Fibroblast of lung (primary cell): ENCODE data around the gene SEMA5A. TPM values are rescaled to one million over a fixed set of nuclear protein-coding genes. Genes with fewer than 3 reads are reported as not detected.

ENCODE experiments used
- DNase-seq, 2 donors: peaks; one replicate each; pipeline versions ENCODE4 v3.0.0 to v3.0.0-alpha.2; 2010; ENCODE audit warnings: low read depth in 2 of 2
- H2AFZ ChIP-seq: 2 replicates; pipeline ENCODE4 v1.5.1; 2012; ENCODE audit warnings: low read length, control low read depth, inconsistent platforms
- H3K27ac ChIP-seq: 2 replicates; pipeline ENCODE4 v1.5.1; 2011; ENCODE audit warnings: low read length, control low read depth; ENCODE audit not compliant: insufficient read depth
- H3K27me3 ChIP-seq: 2 replicates; pipeline ENCODE4 v1.5.1; 2011; ENCODE audit warnings: mild to moderate bottlenecking, low read length; ENCODE audit not compliant: control insufficient read depth, insufficient read depth
- H3K36me3 ChIP-seq: 2 replicates; pipeline ENCODE4 v1.5.1; 2011; ENCODE audit warnings: low read length; ENCODE audit not compliant: control insufficient read depth, insufficient read depth
- H3K4me1 ChIP-seq: 2 replicates; pipeline ENCODE4 v1.5.1; 2011; ENCODE audit warnings: low read length; ENCODE audit not compliant: control insufficient read depth, insufficient read depth; ENCODE audit errors: extremely low read depth
- H3K4me2 ChIP-seq: 2 replicates; pipeline ENCODE4 v1.5.1; 2011; ENCODE audit warnings: low read length, control low read depth; ENCODE audit not compliant: insufficient read depth; ENCODE audit errors: extremely low read depth
- H3K4me3 ChIP-seq, 4 experiments: fragments of 200-600 bp in 1 of 4; sonication (generic) in 1 of 4; replicated peaks in 1 of 4; 2 replicates each; pipeline ENCODE4 v1.5.1; 2011 to 2016; ENCODE audit warnings: low read length in 4 of 4, low read depth in 3 of 4, mild to moderate bottlenecking in 3 of 4, control low read depth in 2 of 4, inconsistent platforms in 1 of 4, mixed read lengths in 1 of 4; ENCODE audit not compliant: insufficient read depth in 1 of 4; ENCODE audit errors: control extremely low read depth in 1 of 4
- H3K79me2 ChIP-seq: 2 replicates; pipeline ENCODE4 v1.5.1; 2012; ENCODE audit warnings: mild to moderate bottlenecking, low read length, inconsistent platforms; ENCODE audit not compliant: control insufficient read depth, insufficient read depth
- H3K9ac ChIP-seq: 2 replicates; pipeline ENCODE4 v1.5.1; 2011; ENCODE audit warnings: mild to moderate bottlenecking, low read length, control low read depth; ENCODE audit not compliant: insufficient read depth
- H3K9me3 ChIP-seq: 2 replicates; pipeline ENCODE4 v1.5.1; 2012; ENCODE audit warnings: low read depth, low read length; ENCODE audit not compliant: control insufficient read depth, insufficient read depth
- H4K20me1 ChIP-seq: 2 replicates; pipeline ENCODE4 v1.5.1; 2011; ENCODE audit warnings: low read length; ENCODE audit not compliant: control insufficient read depth, insufficient read depth; ENCODE audit errors: extremely low read depth
- CTCF ChIP-seq, 2 donors: IDR thresholded peaks in 1 of 2; conservative IDR thresholded peaks in 1 of 2; 1 replicate in 1 of 2; 2 replicates in 1 of 2; pipeline ENCODE4 v1.5.1; 2011 to 2012; ENCODE audit warnings: low read length in 2 of 2, control low read depth in 1 of 2, inconsistent platforms in 1 of 2, low read depth in 1 of 2, mild to moderate bottlenecking in 1 of 2
- EZH2 ChIP-seq: IDR thresholded peaks from 2 replicates; pipeline ENCODE4 v1.5.1; 2012; ENCODE audit warnings: low read length, control low read depth, mild to moderate bottlenecking; ENCODE audit errors: missing control alignments
- polyA plus RNA-seq, 2 donors: library from polyadenylated mRNA; depleted of rRNA in 1 of 2; stranded (reverse) in 1 of 2; unstranded in 1 of 2; fragments of >200 nt; gene quantifications; 2 replicates each; pipeline ENCODE4 v1.2.1, GENCODE V29; 2011 to 2012; ENCODE audit warnings: missing spikeins in 1 of 2
- total RNA-seq: library from RNA; depleted of rRNA; stranded (reverse); fragments of >200 nt; gene quantifications from 2 replicates; pipeline ENCODE4 v1.2.1, GENCODE V29; 2014

SEMA5A gene
- total and polyA plus RNA-seq, 2 donors (not counting 1 experiment from before 2014, with no cell fraction given): 30.6 to 49.0 TPM

- H3K36me3 ChIP-seq: no peaks in the 10 kb centered on the region
- TF ChIP-seq CTCF (conservative IDR thresholded peaks at IDR 0.05 in 1 of 2, IDR thresholded peaks at IDR 0.05 in 1 of 2; ENCODE audit: low read depth in 1 of 2, low read length in 2 of 2) (no peak), EZH2 (no peak)
- H4K20me1 ChIP-seq: no peaks in the 10 kb centered on the region
- no peak overlapping the region for H3K4me2 ChIP-seq
- H3K9me3 ChIP-seq: no peaks in the 10 kb centered on the region
- no peak overlapping the region for H3K27ac ChIP-seq
- peak; percentile 31 to 44 for DNase-seq
- peaks cover 13% of the 10 kb centered on the region for H3K4me1 ChIP-seq
- no peak overlapping the region for H3K9ac ChIP-seq
- no peak overlapping the region for H3K4me3 ChIP-seq
- H3K27me3 ChIP-seq: no peaks in the 10 kb centered on the region
- H2AFZ ChIP-seq: no peak overlapping the region
- no peaks in the 10 kb centered on the region for H3K79me2 ChIP-seq
These were observed 535.8 kb downstream of the SEMA5A start for GRCh38 chr5:9009931-9010651.

GRCh38 chr5:8997542-8998070, 548.3 kb downstream of the SEMA5A start:
- Histone ChIP-seq H3K27ac (no peak overlapping the region), H2AFZ (no peak overlapping the region)

GRCh38 chr5:8993031-8993430, 552.8 kb downstream of the SEMA5A start:
- no peaks in the 10 kb centered on the region for H3K4me1 ChIP-seq
- H3K4me2 ChIP-seq: no peak overlapping the region
- DNase-seq: peak in 1 of 2 donors; percentile 11
- H3K36me3 ChIP-seq: no peaks in the 10 kb centered on the region
- no peaks in the 10 kb centered on the region for H3K79me2 ChIP-seq
- no peaks in the 10 kb centered on the region for H3K9me3 ChIP-seq
- no peak overlapping the region for H2AFZ ChIP-seq
- no peaks in the 10 kb centered on the region for H4K20me1 ChIP-seq
- no peak overlapping the region for H3K9ac ChIP-seq
- TF ChIP-seq EZH2: no peak
- peak; percentile 19 to 46 for TF ChIP-seq CTCF (conservative IDR thresholded peaks at IDR 0.05 in 1 of 2, IDR thresholded peaks at IDR 0.05 in 1 of 2; ENCODE audit: low read depth in 1 of 2, low read length in 2 of 2)
- no peak overlapping the region for H3K4me3 ChIP-seq
- H3K27me3 ChIP-seq: no peaks in the 10 kb centered on the region
- no peak overlapping the region for H3K27ac ChIP-seq

More at GRCh38 chr5:8997542-8998070, 548.3 kb downstream of the SEMA5A start:
- H3K79me2 ChIP-seq: no peaks in the 10 kb centered on the region
- H3K9ac ChIP-seq: no peak overlapping the region
- TF ChIP-seq CTCF (conservative IDR thresholded peaks at IDR 0.05 in 1 of 2, IDR thresholded peaks at IDR 0.05 in 1 of 2; ENCODE audit: low read depth in 1 of 2, low read length in 2 of 2) (no peak), EZH2 (no peak)
- H3K36me3 ChIP-seq: no peaks in the 10 kb centered on the region
- DNase-seq: no peak
- no peaks in the 10 kb centered on the region for H3K27me3 ChIP-seq
- H4K20me1 ChIP-seq: no peaks in the 10 kb centered on the region
- H3K4me3 ChIP-seq: no peak overlapping the region
- H3K4me1 ChIP-seq: no peaks in the 10 kb centered on the region
- no peaks in the 10 kb centered on the region for H3K9me3 ChIP-seq
- no peak overlapping the region for H3K4me2 ChIP-seq

Other genes starting within 250 kb of the SEMA5A start
- gene TAS2R1, start 84.3 kb upstream of the SEMA5A start, total RNA-seq: not detected in 2 replicates
- 0.18 TPM in 1 of 2 replicates, not detected in the other for gene TAS2R1, start 84.3 kb upstream of the SEMA5A start, polyA plus RNA-seq